ENCODE results near the gene ABCC4. TPM values are rescaled to one million over a fixed set of nuclear protein-coding genes. Genes with fewer than 3 reads are reported as not detected.

The ABCC4 gene
- total and polyA plus RNA-seq, 2 donors (not counting 1 experiment from before 2014, with no cell fraction given) = 1.8 to 7.1 TPM

- Histone ChIP-seq H3K9me3 (ENCODE audit: control extremely low read depth in 1 of 3, control insufficient read depth in 2 of 3, insufficient read depth in 1 of 3, low read length in 2 of 3) (no peaks in the 10 kb centered on the region), H3K79me2 (ENCODE audit: control insufficient read depth, insufficient read depth, low read length) (no peaks in the 10 kb centered on the region), H3K36me3 (replicated peaks in 1 of 2; ENCODE audit: control extremely low read depth in 1 of 2, control insufficient read depth in 1 of 2, extremely low read depth in 1 of 2, insufficient read depth in 2 of 2, low read length in 1 of 2) (no peaks in the 10 kb centered on the region), H2AFZ (ENCODE audit: insufficient read depth, low read depth, low read length, poor library complexity, severe bottlenecking) (no peak overlapping the region), H3K4me2 (replicated peaks; ENCODE audit: low read depth, low read length, poor library complexity, severe bottlenecking) (no peak overlapping the region), H4K20me1 (ENCODE audit: control insufficient read depth, insufficient read depth, low read length, poor library complexity, severe bottlenecking) (no peaks in the 10 kb centered on the region), H3K4me1 (ENCODE audit: control insufficient read depth in 2 of 2, insufficient read depth in 2 of 2, low read length in 2 of 2) (no peaks in the 10 kb centered on the region), H3K9ac (ENCODE audit: low read length) (no peak overlapping the region), H3K27me3 (replicated peaks in 1 of 4; ENCODE audit: control extremely low read depth in 1 of 4, control insufficient read depth in 3 of 4, insufficient read depth in 4 of 4, low read length in 3 of 4) (peaks cover 0 to 2% (median 0%) of the 10 kb centered on the region in 4 experiments), H3K4me3 (ENCODE audit: control extremely low read depth in 1 of 5, extremely low read depth in 1 of 5, insufficient read depth in 1 of 5, low read depth in 2 of 5, low read length in 4 of 5) (no peak overlapping the region), H3K27ac (ENCODE audit: low read length in 2 of 2) (no peak overlapping the region)
- ChIA-PET CTCF (no interaction called here), POLR2A (interaction anchor here (0.5 kb wide), 1 partner anchor 10 kb away, joined by 3 read pairs; no protein-coding TSS in a partner anchor)
- DNase-seq (no peak), ATAC-seq (ENCODE audit: low read depth) (no peak)
- Mint-ChIP-seq H3K27me3 (no peaks in the 10 kb centered on the region), H3K4me3 (no peak overlapping the region), H3K27ac (no peak overlapping the region), H3K9me3 (ENCODE audit: insufficient read depth) (no peaks in the 10 kb centered on the region), H3K4me1 (peaks cover 3% of the 10 kb centered on the region)
- TF ChIP-seq EZH2 (IDR thresholded peaks at IDR 0.05; ENCODE audit: borderline replicate concordance, insufficient read depth, low read depth, low read length, poor library complexity, severe bottlenecking) (no peak), CTCF (IDR thresholded peaks at IDR 0.05) (no peak)
- whole genome bisulfite sequencing (ENCODE audit: insufficient coverage) = 84% methylated on average over 5 of the region's 6 CpGs
- intact Hi-C loops (cut with micrococcal nuclease) = no loop called here
Observed at GRCh38 chr13:95307507-95307906, 6.3 kb upstream of the ABCC4 start.

DNA sequence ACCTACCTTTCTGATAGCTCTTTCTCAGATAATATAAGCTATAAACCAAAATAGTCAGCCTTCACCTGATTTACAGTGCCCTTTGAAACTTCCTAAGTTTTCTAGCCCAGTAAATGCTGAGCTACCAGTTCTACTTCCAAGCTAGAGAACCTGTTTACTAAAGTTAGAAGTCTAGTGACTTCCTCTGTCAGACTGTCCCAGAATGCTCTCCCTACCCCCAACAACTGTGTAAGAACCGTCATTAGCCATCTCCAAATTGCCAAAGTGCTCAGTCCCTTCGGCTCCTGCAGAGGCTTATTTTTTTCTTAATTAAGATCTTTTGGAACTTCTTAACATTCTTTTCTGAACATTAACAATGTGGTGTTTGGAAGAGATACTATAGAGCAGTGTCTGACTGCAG, 3.2 kb upstream of the ABCC4 start:
- no peaks in the 10 kb centered on the region for H3K36me3 ChIP-seq (replicated peaks in 1 of 2; ENCODE audit: control extremely low read depth in 1 of 2, control insufficient read depth in 1 of 2, extremely low read depth in 1 of 2, insufficient read depth in 2 of 2, low read length in 1 of 2)
- no peaks in the 10 kb centered on the region for H3K79me2 ChIP-seq (ENCODE audit: control insufficient read depth, insufficient read depth, low read length)
- Mint-ChIP-seq H3K9me3 (ENCODE audit: insufficient read depth) (no peaks in the 10 kb centered on the region), H3K4me3 (no peak overlapping the region), H3K27ac (no peak overlapping the region), H3K27me3 (no peaks in the 10 kb centered on the region), H3K4me1 (peaks cover 19% of the 10 kb centered on the region)
- no peak overlapping the region for H2AFZ ChIP-seq (ENCODE audit: insufficient read depth, low read depth, low read length, poor library complexity, severe bottlenecking)
- no peak for TF ChIP-seq EZH2 (IDR thresholded peaks at IDR 0.05; ENCODE audit: borderline replicate concordance, insufficient read depth, low read depth, low read length, poor library complexity, severe bottlenecking)
- no peak for TF ChIP-seq CTCF (IDR thresholded peaks at IDR 0.05)
- H3K4me1 ChIP-seq (ENCODE audit: control insufficient read depth in 2 of 2, insufficient read depth in 2 of 2, low read length in 2 of 2) = peaks cover 12 to 18% of the 10 kb centered on the region in 2 donors
- no peaks in the 10 kb centered on the region for H4K20me1 ChIP-seq (ENCODE audit: control insufficient read depth, insufficient read depth, low read length, poor library complexity, severe bottlenecking)
- no CpG with 5 or more reads among the region's 2 CpGs for WGBS (ENCODE audit: insufficient coverage)
- intact Hi-C loops (cut with micrococcal nuclease) = loop anchor here (5.0 kb wide), 2 partner anchors 77 to 373 kb away; partner anchors contain the start of gene DNAJC3
- DNase-seq = no peak
- H3K27ac ChIP-seq (ENCODE audit: low read length in 2 of 2) = no peak overlapping the region
- H3K4me2 ChIP-seq (replicated peaks; ENCODE audit: low read depth, low read length, poor library complexity, severe bottlenecking) = no peak overlapping the region
- ChIA-PET POLR2A (no interaction called here), CTCF (interaction anchor here (0.6 to 1.8 kb wide), 3 partner anchors 76 to 115 kb away, joined by 3 to 10 read pairs (median 3); no protein-coding TSS in a partner anchor)
- H3K27me3 ChIP-seq (replicated peaks in 1 of 4; ENCODE audit: control extremely low read depth in 1 of 4, control insufficient read depth in 3 of 4, insufficient read depth in 4 of 4, low read length in 3 of 4) = peaks cover 0 to 9% (median 0%) of the 10 kb centered on the region in 4 experiments
- no peak overlapping the region for H3K4me3 ChIP-seq (ENCODE audit: control extremely low read depth in 1 of 5, extremely low read depth in 1 of 5, insufficient read depth in 1 of 5, low read depth in 2 of 5, low read length in 4 of 5)
- H3K9me3 ChIP-seq (ENCODE audit: control extremely low read depth in 1 of 3, control insufficient read depth in 2 of 3, insufficient read depth in 1 of 3, low read length in 2 of 3) = no peaks in the 10 kb centered on the region
- H3K9ac ChIP-seq (ENCODE audit: low read length) = no peak overlapping the region
- no peak for ATAC-seq (ENCODE audit: low read depth)
